MM.1S (cell line): ENCODE results near the gene KIFBP.

Source experiments
- DNase-seq: peaks from one replicate; pipeline ENCODE4 v3.0.0-alpha.2; 2015
- H2AFZ ChIP-seq: fragments of 300-600 bp; sonication (generic); 2 replicates; pipeline ENCODE4 v1.6.0; 2016; ENCODE audit warnings: antibody characterized with exemption, low read length
- H3F3A ChIP-seq: fragments of 300-600 bp; sonication (generic); 2 replicates; pipeline ENCODE4 v1.6.1; 2016; ENCODE audit warnings: mild to moderate bottlenecking, antibody characterized with exemption, low read length, moderate library complexity, mixed read lengths; ENCODE audit not compliant: insufficient read depth
- H3K27ac ChIP-seq: fragments of 300-600 bp; sonication (generic); 2 replicates; pipeline ENCODE4 v1.5.1; 2016; ENCODE audit warnings: mild to moderate bottlenecking, low read length
- H3K27me3 ChIP-seq: fragments of 300-600 bp; sonication (generic); replicated peaks from 2 replicates; pipeline ENCODE4 v1.6.0; 2016; ENCODE audit warnings: low read length; ENCODE audit not compliant: insufficient read depth
- H3K36me3 ChIP-seq: fragments of 300-600 bp; sonication (generic); replicated peaks from 2 replicates; pipeline ENCODE4 v1.6.1; 2016; ENCODE audit warnings: mild to moderate bottlenecking, low read length, mixed read lengths; ENCODE audit not compliant: insufficient read depth
- H3K4me1 ChIP-seq: fragments of 300-600 bp; sonication (generic); 2 replicates; pipeline ENCODE4 v1.6.1; 2016; ENCODE audit warnings: low read length, mixed read lengths
- H3K4me2 ChIP-seq: fragments of 300-600 bp; sonication (generic); 2 replicates; pipeline ENCODE4 v1.6.0; 2016; ENCODE audit warnings: low read depth, low read length
- H3K4me3 ChIP-seq: fragments of 300-600 bp; sonication (generic); 2 replicates; pipeline ENCODE4 v1.5.1; 2016; ENCODE audit warnings: low read length, mixed read lengths
- H3K79me2 ChIP-seq: fragments of 300-600 bp; sonication (generic); 2 replicates; pipeline ENCODE4 v1.6.1; 2016; ENCODE audit warnings: mixed run types, low read length, mixed read lengths
- H3K9ac ChIP-seq: fragments of 300-600 bp; sonication (generic); 2 replicates; pipeline ENCODE4 v1.6.1; 2016; ENCODE audit warnings: low read length, mixed read lengths
- H3K9me2 ChIP-seq: fragments of 300-600 bp; sonication (generic); replicated peaks from 2 replicates; pipeline ENCODE4 v1.6.1; 2016; ENCODE audit warnings: mild to moderate bottlenecking, low read length, mixed read lengths; ENCODE audit not compliant: insufficient read depth
- H3K9me3 ChIP-seq: fragments of 300-600 bp; sonication (generic); replicated peaks from 2 replicates; pipeline ENCODE4 v1.6.1; 2016; ENCODE audit warnings: mild to moderate bottlenecking, low read length, mixed read lengths; ENCODE audit not compliant: insufficient read depth
- H4K20me1 ChIP-seq: fragments of 300-600 bp; sonication (generic); 2 replicates; pipeline ENCODE4 v1.6.1; 2016; ENCODE audit warnings: mild to moderate bottlenecking, low read length, moderate library complexity, mixed read lengths; ENCODE audit not compliant: insufficient read depth
- EZH2 ChIP-seq: fragments of 300-600 bp; sonication (generic); optimal IDR thresholded peaks from 2 replicates; pipeline ENCODE3; 2017; ENCODE audit warnings: low read depth, mild to moderate bottlenecking, antibody characterized with exemption, low read length, mixed read lengths
- EZH2phosphoT487 ChIP-seq: fragments of 300-600 bp; sonication (generic); IDR thresholded peaks from 2 replicates; pipeline ENCODE4 v1.6.1; 2018; ENCODE audit warnings: antibody characterized with exemption, low read length
- TF ChIP-seq, protein P1 (sequence below): fragments of 300-600 bp; sonication (generic); IDR thresholded peaks from 2 replicates; pipeline ENCODE4 v1.5.1; 2016; ENCODE audit warnings: antibody characterized with exemption, low read length, mixed read lengths

KIFBP gene

GRCh38 chr10:69045441-69046300 lies 57.1 kb downstream of the KIFBP start:
- Histone ChIP-seq H3K27me3 (no peaks in the 10 kb centered on the region), H4K20me1 (no peaks in the 10 kb centered on the region), H3K9me3 (no peaks in the 10 kb centered on the region), H3K4me2 (peak overlapping the region; percentile 62), H2AFZ (peak overlapping the region; percentile 90), H3K36me3 (no peaks in the 10 kb centered on the region), H3K4me3 (0 out of 2 replicates have a peak overlapping the region, but pooled peaks have one; percentile 11), H3F3A (peaks cover 13% of the 10 kb centered on the region), H3K9me2 (no peaks in the 10 kb centered on the region), H3K4me1 (peaks cover 20% of the 10 kb centered on the region), H3K79me2 (no peaks in the 10 kb centered on the region), H3K27ac (peak overlapping the region; percentile 89), H3K9ac (peak overlapping the region; percentile 59)
- DNase-seq: peak; percentile 76
- TF ChIP-seq EZH2: no peak
- TF ChIP-seq, protein P1, sequence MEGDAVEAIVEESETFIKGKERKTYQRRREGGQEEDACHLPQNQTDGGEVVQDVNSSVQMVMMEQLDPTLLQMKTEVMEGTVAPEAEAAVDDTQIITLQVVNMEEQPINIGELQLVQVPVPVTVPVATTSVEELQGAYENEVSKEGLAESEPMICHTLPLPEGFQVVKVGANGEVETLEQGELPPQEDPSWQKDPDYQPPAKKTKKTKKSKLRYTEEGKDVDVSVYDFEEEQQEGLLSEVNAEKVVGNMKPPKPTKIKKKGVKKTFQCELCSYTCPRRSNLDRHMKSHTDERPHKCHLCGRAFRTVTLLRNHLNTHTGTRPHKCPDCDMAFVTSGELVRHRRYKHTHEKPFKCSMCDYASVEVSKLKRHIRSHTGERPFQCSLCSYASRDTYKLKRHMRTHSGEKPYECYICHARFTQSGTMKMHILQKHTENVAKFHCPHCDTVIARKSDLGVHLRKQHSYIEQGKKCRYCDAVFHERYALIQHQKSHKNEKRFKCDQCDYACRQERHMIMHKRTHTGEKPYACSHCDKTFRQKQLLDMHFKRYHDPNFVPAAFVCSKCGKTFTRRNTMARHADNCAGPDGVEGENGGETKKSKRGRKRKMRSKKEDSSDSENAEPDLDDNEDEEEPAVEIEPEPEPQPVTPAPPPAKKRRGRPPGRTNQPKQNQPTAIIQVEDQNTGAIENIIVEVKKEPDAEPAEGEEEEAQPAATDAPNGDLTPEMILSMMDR: no peak

DNA sequence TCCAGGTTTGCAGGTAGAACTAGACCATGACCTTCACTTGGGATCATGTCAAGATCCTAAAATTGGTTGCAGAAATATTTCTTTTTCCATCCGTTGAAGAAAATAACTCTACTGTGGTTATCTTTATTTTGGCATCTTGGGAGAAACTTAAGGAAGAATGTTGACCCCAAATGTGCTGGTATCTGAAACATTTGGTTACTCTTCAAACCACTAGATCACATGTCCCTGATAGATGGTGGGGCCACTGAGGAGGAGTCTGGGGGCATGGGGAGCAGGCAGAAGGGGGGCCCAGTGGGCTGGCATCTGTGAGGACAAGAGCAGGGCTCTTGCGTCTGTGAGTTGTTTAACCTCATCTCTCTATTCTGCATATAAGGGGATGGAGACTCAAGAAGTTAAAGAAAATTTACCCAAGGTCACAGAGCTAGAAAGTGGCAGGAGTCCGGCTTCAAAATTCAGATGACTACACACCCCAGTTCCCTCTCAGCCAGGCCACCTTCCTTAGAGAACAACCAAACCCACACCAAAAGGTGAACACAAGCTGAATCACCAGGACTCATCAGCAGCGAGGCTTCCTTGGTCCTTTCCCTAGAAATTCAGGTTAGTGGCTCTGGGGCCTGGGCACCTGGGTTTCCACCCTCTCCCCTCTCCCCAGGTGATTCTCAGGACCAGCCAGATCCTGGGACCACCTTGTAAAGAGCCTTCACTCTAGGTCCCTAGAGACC lies 58.7 kb downstream of the KIFBP start:
- Histone ChIP-seq H3K27me3 (no peaks in the 10 kb centered on the region), H2AFZ (no peak overlapping the region), H3K4me2 (no peak overlapping the region), H3K79me2 (no peaks in the 10 kb centered on the region), H3K4me1 (peaks cover 23% of the 10 kb centered on the region), H3K27ac (no peak overlapping the region), H4K20me1 (no peaks in the 10 kb centered on the region), H3K9ac (no peak overlapping the region), H3K9me3 (no peaks in the 10 kb centered on the region), H3K36me3 (no peaks in the 10 kb centered on the region), H3K4me3 (no peak overlapping the region), H3K9me2 (no peaks in the 10 kb centered on the region), H3F3A (peaks cover 13% of the 10 kb centered on the region)
- TF ChIP-seq, protein P1: no peak
- TF ChIP-seq EZH2phosphoT487: no peak
- no peak for TF ChIP-seq EZH2
- DNase-seq: no peak

DNA sequence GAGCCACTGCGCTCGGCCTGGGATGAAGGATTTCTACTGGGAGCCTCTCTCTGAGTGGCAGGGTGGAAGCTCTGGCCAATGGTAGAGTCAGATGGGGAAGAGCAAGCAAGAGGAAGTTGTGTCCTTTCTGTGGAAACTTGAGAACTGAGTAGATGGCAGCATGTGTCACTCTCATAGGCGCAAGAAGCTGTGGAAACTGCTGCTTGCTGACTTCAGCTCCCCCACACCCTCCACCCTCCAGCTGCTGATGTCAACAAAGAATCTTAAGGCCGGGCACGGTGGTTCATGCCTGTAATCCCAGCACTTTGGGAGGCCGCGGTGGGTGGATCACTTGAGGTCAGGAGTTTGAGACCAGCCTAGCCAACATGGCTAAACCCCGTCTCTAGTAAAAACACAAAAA lies 59.5 kb downstream of the KIFBP start:
- Histone ChIP-seq H3K79me2 (no peaks in the 10 kb centered on the region), H3K27me3 (no peaks in the 10 kb centered on the region), H3K4me2 (no peak overlapping the region), H2AFZ (no peak overlapping the region), H3K9me2 (no peaks in the 10 kb centered on the region), H3K4me3 (no peak overlapping the region), H3K36me3 (no peaks in the 10 kb centered on the region), H4K20me1 (no peaks in the 10 kb centered on the region), H3F3A (peaks cover 13% of the 10 kb centered on the region), H3K4me1 (peaks cover 24% of the 10 kb centered on the region), H3K27ac (no peak overlapping the region), H3K9me3 (no peaks in the 10 kb centered on the region), H3K9ac (no peak overlapping the region)
- no peak for TF ChIP-seq EZH2phosphoT487
- TF ChIP-seq, protein P1: no peak
- TF ChIP-seq EZH2: no peak
- DNase-seq: no peak
